Hepatocyte (in vitro differentiated cells): ENCODE measurements around the gene THSD4. TPM values are rescaled to one million over a fixed set of nuclear protein-coding genes. Genes with fewer than 3 reads are reported as not detected.

Experiments
- DNase-seq: peaks from one replicate; pipeline ENCODE4 v3.0.0-alpha.2; 2016; ENCODE audit warnings: low spot score
- H2AFZ ChIP-seq: fragments of 200-600 bp; sonication (generic); 2 replicates; pipeline ENCODE4 v1.6.0; 2016; ENCODE audit warnings: antibody characterized with exemption, mild to moderate bottlenecking
- H3K27ac ChIP-seq: fragments of 200-600 bp; sonication (generic); 2 replicates; pipeline ENCODE4 v1.5.1; 2016; ENCODE audit warnings: mild to moderate bottlenecking
- H3K27me3 ChIP-seq: fragments of 200-600 bp; sonication (generic); 2 replicates; pipeline ENCODE4 v1.6.1; 2016
- H3K36me3 ChIP-seq: fragments of 200-600 bp; sonication (generic); replicated peaks from 2 replicates; pipeline ENCODE4 v1.5.1; 2016; ENCODE audit warnings: low read depth; ENCODE audit not compliant: insufficient read depth
- H3K4me1 ChIP-seq: fragments of 200-600 bp; sonication (generic); 2 replicates; pipeline ENCODE4 v1.5.1; 2016; ENCODE audit warnings: mild to moderate bottlenecking, moderate library complexity; ENCODE audit not compliant: insufficient read depth
- H3K4me2 ChIP-seq: fragments of 200-600 bp; sonication (generic); 2 replicates; pipeline ENCODE4 v1.6.0; 2016
- H3K4me3 ChIP-seq: fragments of 200-600 bp; sonication (generic); 2 replicates; pipeline ENCODE4 v1.5.1; 2016; ENCODE audit warnings: mild to moderate bottlenecking
- H3K79me2 ChIP-seq: fragments of 200-600 bp; sonication (generic); 2 replicates; pipeline ENCODE4 v1.6.0; 2017; ENCODE audit warnings: mild to moderate bottlenecking
- H3K9me2 ChIP-seq: fragments of 200-600 bp; sonication (generic); replicated peaks from 2 replicates; pipeline ENCODE4 v1.6.0; 2017; ENCODE audit warnings: mild to moderate bottlenecking; ENCODE audit not compliant: insufficient read depth
- H3K9me3 ChIP-seq: fragments of 200-600 bp; sonication (generic); 2 replicates; pipeline ENCODE4 v1.5.1; 2016; ENCODE audit warnings: low read depth, mild to moderate bottlenecking
- H4K20me1 ChIP-seq: fragments of 200-600 bp; sonication (generic); 2 replicates; pipeline ENCODE4 v1.6.0; 2016; ENCODE audit warnings: mild to moderate bottlenecking; ENCODE audit not compliant: insufficient read depth, poor library complexity, severe bottlenecking
- EZH2 ChIP-seq: fragments of 200-600 bp; sonication (generic); IDR thresholded peaks from 2 replicates; pipeline ENCODE4 v1.6.1; 2016; ENCODE audit warnings: antibody characterized with exemption, mild to moderate bottlenecking, borderline replicate concordance
- EZH2phosphoT487 ChIP-seq: fragments of 200-600 bp; sonication (generic); IDR thresholded peaks from one replicate; pipeline ENCODE4 v1.6.1; 2018; ENCODE audit warnings: antibody characterized with exemption, mild to moderate bottlenecking, low read depth, moderate library complexity; ENCODE audit not compliant: unreplicated experiment, severe bottlenecking
- WGBS: methylation state at CpG from one replicate; pipeline ENCODE4 v1.1.6; 2016; ENCODE audit warnings: low lambda C conversion rate; ENCODE audit errors: missing lambda C conversion rate; 5-methylcytosine and 5-hydroxymethylcytosine counted together
- polyA plus RNA-seq: library from polyadenylated mRNA; unstranded; fragments of >200 nt; fragmentation: Nextera tagmentation; extraction: Ambion mirVana; gene quantifications from 2 replicates; pipeline ENCODE4 v1.2.1, GENCODE V29; 2016
- total RNA-seq: library from RNA; depleted of rRNA; stranded (reverse); fragments of >200 nt; gene quantifications from 2 replicates; pipeline ENCODE4 v1.2.3, GENCODE V29; 2014
- TF ChIP-seq, protein P1 (sequence below): fragments of 200-600 bp; sonication (generic); IDR thresholded peaks from 2 replicates; pipeline ENCODE4 v1.5.1; 2016; ENCODE audit warnings: antibody characterized with exemption, mild to moderate bottlenecking; ENCODE audit not compliant: poor library complexity

Gene THSD4
- total and polyA plus RNA-seq, 2 experiments from 2014 or later, result 4.3 to 7.0 TPM

DNA sequence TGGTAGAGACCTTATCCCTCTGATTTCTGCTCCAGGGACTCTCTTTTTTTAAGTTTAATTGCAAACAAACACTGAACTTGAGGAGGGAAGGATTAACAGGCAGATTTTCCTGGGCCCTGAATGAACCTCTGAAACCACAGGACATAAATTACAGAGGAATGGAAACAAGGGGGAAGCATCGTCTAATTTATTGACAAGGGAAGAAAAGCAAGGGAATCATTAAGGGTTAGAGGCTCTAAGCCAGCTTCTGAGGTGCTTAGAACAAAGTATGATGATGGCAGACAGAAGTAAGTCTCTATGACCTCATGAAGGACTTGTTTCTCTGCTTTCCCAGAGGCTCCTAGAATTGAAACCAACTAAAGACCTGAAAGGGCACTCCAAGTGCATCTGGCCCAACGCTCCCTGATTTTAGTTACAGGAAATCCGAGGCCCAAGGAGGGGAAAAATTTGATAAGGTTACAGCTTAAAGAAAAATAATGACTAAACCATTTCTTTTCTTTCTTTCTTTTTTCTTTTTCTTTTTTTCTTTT is 450.4 kb downstream of the THSD4 start:
- H3K9me2 ChIP-seq, result no peaks in the 10 kb centered on the region
- H3K27ac ChIP-seq, result no peak overlapping the region
- 71% methylated on average over 3 of the region's 3 CpGs for WGBS
- H2AFZ ChIP-seq, result no peak overlapping the region
- TF ChIP-seq, protein P1, sequence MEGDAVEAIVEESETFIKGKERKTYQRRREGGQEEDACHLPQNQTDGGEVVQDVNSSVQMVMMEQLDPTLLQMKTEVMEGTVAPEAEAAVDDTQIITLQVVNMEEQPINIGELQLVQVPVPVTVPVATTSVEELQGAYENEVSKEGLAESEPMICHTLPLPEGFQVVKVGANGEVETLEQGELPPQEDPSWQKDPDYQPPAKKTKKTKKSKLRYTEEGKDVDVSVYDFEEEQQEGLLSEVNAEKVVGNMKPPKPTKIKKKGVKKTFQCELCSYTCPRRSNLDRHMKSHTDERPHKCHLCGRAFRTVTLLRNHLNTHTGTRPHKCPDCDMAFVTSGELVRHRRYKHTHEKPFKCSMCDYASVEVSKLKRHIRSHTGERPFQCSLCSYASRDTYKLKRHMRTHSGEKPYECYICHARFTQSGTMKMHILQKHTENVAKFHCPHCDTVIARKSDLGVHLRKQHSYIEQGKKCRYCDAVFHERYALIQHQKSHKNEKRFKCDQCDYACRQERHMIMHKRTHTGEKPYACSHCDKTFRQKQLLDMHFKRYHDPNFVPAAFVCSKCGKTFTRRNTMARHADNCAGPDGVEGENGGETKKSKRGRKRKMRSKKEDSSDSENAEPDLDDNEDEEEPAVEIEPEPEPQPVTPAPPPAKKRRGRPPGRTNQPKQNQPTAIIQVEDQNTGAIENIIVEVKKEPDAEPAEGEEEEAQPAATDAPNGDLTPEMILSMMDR, result no peak
- TF ChIP-seq EZH2 (no peak), EZH2phosphoT487 (no peak)
- H3K4me2 ChIP-seq, result no peak overlapping the region
- H3K27me3 ChIP-seq, result no peaks in the 10 kb centered on the region
- no peaks in the 10 kb centered on the region for H3K9me3 ChIP-seq
- DNase-seq, result no peak
- no peak overlapping the region for H3K4me3 ChIP-seq
- H3K36me3 ChIP-seq, result no peaks in the 10 kb centered on the region
- H3K79me2 ChIP-seq, result no peaks in the 10 kb centered on the region
- H3K4me1 ChIP-seq, result no peaks in the 10 kb centered on the region
- H4K20me1 ChIP-seq, result no peaks in the 10 kb centered on the region

GRCh38 chr15:71566226-71566625 is 451.0 kb downstream of the THSD4 start:
- 99% methylated on average over 3 of the region's 3 CpGs for WGBS
- H3K79me2 ChIP-seq, result no peaks in the 10 kb centered on the region
- H3K27me3 ChIP-seq, result no peaks in the 10 kb centered on the region
- H3K4me1 ChIP-seq, result no peaks in the 10 kb centered on the region
- no peaks in the 10 kb centered on the region for H3K9me2 ChIP-seq
- H3K9me3 ChIP-seq, result no peaks in the 10 kb centered on the region
- H3K36me3 ChIP-seq, result no peaks in the 10 kb centered on the region
- TF ChIP-seq EZH2, result no peak
- H3K4me2 ChIP-seq, result no peak overlapping the region
- H3K4me3 ChIP-seq, result no peak overlapping the region
- DNase-seq, result no peak
- H3K27ac ChIP-seq, result no peak overlapping the region
- no peaks in the 10 kb centered on the region for H4K20me1 ChIP-seq
- no peak overlapping the region for H2AFZ ChIP-seq

- no peak overlapping the region for H3K4me3 ChIP-seq
- no peaks in the 10 kb centered on the region for H3K4me1 ChIP-seq
- TF ChIP-seq EZH2phosphoT487 (no peak), EZH2 (no peak)
- TF ChIP-seq, protein P1, result no peak
- no peaks in the 10 kb centered on the region for H3K36me3 ChIP-seq
- no peaks in the 10 kb centered on the region for H3K9me2 ChIP-seq
- no peaks in the 10 kb centered on the region for H4K20me1 ChIP-seq
- no peaks in the 10 kb centered on the region for H3K27me3 ChIP-seq
- H3K4me2 ChIP-seq, result no peak overlapping the region
- DNase-seq, result no peak
- no peaks in the 10 kb centered on the region for H3K9me3 ChIP-seq
- WGBS, result 88% methylated on average over 3 of the region's 3 CpGs
- no peaks in the 10 kb centered on the region for H3K79me2 ChIP-seq
- no peak overlapping the region for H3K27ac ChIP-seq
- no peak overlapping the region for H2AFZ ChIP-seq
These were observed 451.9 kb downstream of the THSD4 start for GRCh38 chr15:71567173-71567572.

GRCh38 chr15:71568227-71568626 is 453.0 kb downstream of the THSD4 start:
- Histone ChIP-seq H3K9me3 (no peaks in the 10 kb centered on the region), H3K4me3 (no peak overlapping the region), H3K9me2 (no peaks in the 10 kb centered on the region), H3K27ac (no peak overlapping the region), H3K27me3 (no peaks in the 10 kb centered on the region), H3K79me2 (no peaks in the 10 kb centered on the region), H2AFZ (no peak overlapping the region), H4K20me1 (no peaks in the 10 kb centered on the region), H3K36me3 (no peaks in the 10 kb centered on the region), H3K4me2 (no peak overlapping the region), H3K4me1 (no peaks in the 10 kb centered on the region)
- DNase-seq, result no peak
- TF ChIP-seq EZH2phosphoT487, result no peak
- TF ChIP-seq, protein P1, result no peak
- TF ChIP-seq EZH2, result no peak
- 100% methylated on average over 1 of the region's 1 CpG for WGBS
